Left renal pelvis (tissue), 4 donors: ENCODE results near the gene HEBP1. TPM values are rescaled to one million over a fixed set of nuclear protein-coding genes. Genes with fewer than 3 reads are reported as not detected.

Experiments used
- DNase-seq, 4 donors: peaks; one replicate each; pipeline ENCODE4 v3.0.0-alpha.2; 2013; ENCODE audit warnings: low read depth in 4 of 4, low spot score in 3 of 4
- polyA plus RNA-seq, 4 donors: library from polyadenylated mRNA; unstranded; fragments of 120-200 nt; gene quantifications; one replicate each; pipeline ENCODE4 v1.2.1, GENCODE V29; 2013; ENCODE audit not compliant: insufficient read length in 4 of 4

The HEBP1 gene
- polyA plus RNA-seq, 4 donors, result 71.2 to 74.1 (median 72.9) TPM

DNA sequence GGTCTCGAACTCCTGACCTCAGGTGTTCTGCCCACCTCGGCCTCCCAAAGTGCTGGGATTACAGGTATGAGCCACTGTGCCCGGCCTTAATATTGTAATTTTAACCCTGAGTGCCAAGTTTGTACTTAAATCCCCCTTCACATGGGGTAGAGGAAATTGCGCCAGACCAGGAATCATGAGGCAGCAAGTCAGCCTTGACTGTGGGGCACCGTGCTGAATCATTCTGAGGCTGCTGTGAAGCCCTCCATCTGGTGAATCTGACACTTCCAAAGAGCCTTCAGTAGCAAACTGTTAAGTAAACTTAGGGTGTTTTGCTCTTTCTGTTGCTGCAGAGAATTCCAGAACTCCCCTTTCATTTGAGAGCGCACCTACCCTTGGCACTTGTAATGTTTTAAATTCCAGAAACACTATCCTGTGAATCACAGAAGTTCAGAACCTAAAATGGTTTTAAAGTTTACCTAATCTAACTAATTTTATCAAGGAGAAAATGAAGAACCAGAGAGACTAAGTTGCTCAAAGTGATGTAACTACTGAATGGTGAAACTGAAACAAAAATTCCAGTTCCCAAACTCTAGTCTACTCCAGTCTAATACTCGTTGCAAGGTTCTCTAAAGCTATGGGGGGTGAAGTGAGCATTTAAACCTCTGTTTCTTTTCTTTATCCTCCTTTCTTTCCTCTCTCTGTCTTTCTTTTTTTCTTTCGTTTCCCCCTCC, 7.5 kb downstream of the HEBP1 start:
- DNase-seq, result no peak

- DNase-seq, result no peak
Measured at GRCh38 chr12:12990700-12991468, 9.2 kb downstream of the HEBP1 start.

- DNase-seq, result no peak
Measured at GRCh38 chr12:12987421-12987820, 12.6 kb downstream of the HEBP1 start.

- no peak for DNase-seq
Measured at GRCh38 chr12:12986775-12987331, 13.2 kb downstream of the HEBP1 start.

- no peak for DNase-seq
Measured at GRCh38 chr12:12985817-12986408, 14.2 kb downstream of the HEBP1 start.

DNA sequence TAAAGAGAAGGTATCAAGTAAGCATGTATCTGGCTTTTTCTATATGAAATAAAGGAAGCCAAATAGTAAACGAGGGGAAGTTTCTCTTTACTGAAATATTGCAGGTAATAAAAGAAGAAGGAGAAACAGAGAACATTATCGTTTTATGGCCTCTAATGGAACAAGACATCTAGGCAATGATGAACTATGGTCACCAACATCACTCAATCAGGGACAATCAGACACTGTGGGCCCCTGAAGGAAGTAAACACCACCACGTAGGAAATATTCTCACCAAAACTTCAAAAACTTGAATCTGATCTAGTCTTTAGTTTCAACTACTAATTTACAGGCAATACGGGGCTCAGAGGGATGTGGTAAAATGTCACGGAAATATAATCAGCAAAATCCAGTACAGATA, 15.9 kb downstream of the HEBP1 start:
- no peak for DNase-seq

- no peak for DNase-seq
Measured at GRCh38 chr12:12983420-12984035, 16.5 kb downstream of the HEBP1 start.

- DNase-seq, result no peak
Measured at GRCh38 chr12:12982331-12982730, 17.7 kb downstream of the HEBP1 start.

GRCh38 chr12:12979731-12980259, 20.3 kb downstream of the HEBP1 start:
- no peak for DNase-seq

- DNase-seq, result no peak
Measured at GRCh38 chr12:12979126-12979525, 20.9 kb downstream of the HEBP1 start.

- no peak for DNase-seq
Measured at GRCh38 chr12:12977231-12977630, 22.8 kb downstream of the HEBP1 start.

DNA sequence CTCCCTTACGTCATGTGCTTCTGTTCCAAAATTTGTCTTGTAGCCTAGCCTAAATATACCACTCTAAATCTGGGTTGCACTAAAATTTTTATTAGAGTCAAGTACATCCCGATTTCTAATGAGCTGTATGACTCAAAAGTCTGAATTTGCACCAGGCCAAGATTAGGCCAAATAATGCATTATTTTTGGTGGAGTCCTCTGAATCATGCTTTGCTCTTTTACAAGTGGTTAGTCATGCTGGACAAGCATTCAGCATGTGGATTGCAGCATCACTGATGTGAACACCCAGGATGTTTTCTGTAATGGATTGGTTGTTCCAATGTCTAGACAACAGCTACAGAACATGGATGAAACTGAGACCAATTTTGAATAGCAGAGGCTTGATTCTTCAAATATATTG, 23.7 kb downstream of the HEBP1 start:
- DNase-seq, result no peak

- no peak for DNase-seq
Measured at GRCh38 chr12:12975322-12976077, 24.6 kb downstream of the HEBP1 start.

- DNase-seq, result no peak
Measured at GRCh38 chr12:12974211-12974610, 25.9 kb downstream of the HEBP1 start.

GRCh38 chr12:12973019-12973418, 27.0 kb downstream of the HEBP1 start:
- DNase-seq, result no peak

DNA sequence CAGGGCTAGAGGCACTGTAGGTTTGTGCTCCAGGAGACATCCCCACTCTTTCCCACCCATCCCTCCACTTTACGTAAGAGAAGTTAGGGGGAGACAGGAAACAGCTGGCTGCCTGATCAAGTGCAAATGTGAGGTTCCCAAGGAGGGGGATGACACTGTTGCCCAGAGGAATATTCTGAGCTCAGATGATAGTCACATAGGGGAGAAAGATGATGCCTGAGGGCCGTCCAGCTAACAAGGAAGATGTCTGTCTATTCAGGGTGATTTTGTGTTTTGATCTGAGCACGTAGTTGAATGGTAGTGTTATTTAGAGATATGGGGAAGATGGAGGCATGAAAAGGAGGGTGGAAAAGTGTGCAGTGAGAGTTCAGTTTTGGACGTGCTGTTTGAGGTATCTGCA, 34.2 kb downstream of the HEBP1 start:
- no peak for DNase-seq

DNA sequence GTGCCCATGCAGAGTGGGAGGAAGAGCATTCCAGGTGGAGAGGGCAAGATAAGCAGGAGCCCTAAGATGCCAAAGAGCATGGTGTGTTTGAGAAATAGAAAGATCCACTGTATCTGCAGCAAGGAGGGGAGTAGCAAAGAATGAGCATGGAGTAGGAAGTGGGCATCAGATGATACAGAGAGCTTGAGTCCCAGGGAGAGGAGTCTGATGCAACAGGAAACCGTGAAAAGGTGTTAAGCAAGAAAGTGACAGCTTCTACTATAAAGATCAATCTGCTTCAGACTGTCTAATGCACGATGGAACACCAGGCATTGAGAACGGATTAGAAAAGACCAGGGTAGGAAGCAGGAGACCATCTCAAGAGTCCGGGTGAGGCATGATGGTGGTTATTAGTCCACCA, 35.8 kb downstream of the HEBP1 start:
- DNase-seq, result no peak

- no peak for DNase-seq
Measured at GRCh38 chr12:12960639-12961209, 39.3 kb downstream of the HEBP1 start.

DNA sequence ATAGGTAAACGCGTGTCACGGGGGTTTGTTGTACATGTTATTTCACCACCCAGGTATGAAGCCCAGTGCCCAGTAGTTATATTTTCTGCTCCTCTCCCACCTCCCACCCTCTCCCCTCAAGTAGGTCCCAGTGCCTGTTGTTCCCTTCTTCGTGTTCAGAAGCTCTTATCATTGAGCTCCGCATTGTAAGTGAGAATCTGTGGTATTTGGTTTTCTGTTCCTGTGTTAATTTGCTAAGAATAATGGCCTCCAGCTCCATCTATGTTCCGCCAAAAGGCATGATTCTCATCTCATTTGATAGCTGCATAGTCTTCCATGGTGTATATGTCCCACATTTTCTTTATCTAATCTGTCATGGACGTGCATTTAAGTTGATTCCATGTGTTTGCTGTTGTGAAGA, 41.2 kb downstream of the HEBP1 start:
- DNase-seq, result no peak
